GM15510 (cell line): Measurements from ENCODE around the gene FRMD1.

Source experiments
- POLR2A ChIP-seq: IDR thresholded peaks from 3 replicates; pipeline ENCODE4 v1.6.1; 2011; ENCODE audit warnings: borderline replicate concordance; ENCODE audit not compliant: insufficient read length; ENCODE audit errors: extremely low read depth

The FRMD1 gene

DNA sequence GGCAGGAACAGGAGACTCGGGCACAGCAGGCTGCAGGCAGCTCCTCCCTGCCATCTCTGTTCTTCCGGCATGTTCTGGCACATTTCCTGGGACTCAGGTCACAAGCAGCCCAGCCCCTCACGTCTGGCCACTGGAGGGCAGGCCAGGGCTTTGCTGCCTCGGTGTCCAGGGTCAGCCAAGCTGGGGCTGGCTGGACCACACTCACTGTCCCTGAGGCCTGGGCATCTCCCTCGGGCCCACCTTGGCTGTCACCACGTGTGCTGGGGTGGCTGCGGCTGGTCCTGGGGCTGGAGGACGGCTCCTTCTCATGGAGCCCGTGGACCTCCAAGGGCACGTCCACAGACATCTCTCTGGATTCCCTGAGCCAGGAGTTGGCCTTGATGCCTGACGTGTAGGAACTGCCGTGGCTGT, 18.5 kb downstream of the FRMD1 start:
- TF ChIP-seq POLR2A: no peak

DNA sequence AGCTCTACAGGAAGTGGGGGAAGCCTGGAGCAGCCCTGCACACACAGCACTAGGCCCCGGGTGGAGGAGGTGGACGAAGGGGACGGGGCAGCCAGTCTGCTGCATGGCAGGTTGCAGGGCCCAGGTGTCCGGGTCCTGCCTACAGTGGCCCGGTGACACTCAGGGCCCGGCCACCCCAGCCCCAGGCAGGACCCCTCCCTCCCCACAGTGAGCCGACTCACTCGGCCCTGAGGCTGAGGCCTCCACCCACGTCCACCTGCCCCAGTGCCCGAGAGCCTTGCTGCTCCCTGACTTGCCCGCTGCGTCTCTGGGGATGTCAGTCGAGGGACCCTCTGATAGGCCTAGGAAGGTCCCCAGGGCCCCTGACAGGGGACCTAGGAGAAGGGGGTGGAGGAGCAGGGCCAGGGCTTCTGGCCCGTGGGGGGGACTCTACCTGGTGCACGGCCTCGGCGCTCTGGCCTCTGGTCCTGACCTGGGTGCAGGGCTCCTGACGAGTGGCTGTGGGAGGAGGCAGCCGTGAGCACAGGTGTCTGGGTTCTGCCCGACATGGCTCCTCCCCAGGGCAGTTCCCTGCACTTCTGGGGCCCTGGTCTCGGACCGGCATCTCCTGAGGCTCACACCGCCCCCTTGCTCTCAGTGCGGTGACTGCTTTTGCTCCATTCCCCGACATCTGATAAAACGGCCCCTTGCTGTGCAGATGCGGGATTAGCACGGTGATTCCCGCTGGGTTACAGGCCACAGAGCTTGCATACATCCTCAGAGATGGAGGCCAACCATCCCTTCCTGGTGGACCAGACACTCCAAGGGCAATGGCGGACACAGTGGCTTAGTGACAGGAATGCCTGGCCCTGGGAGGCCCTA, 20.1 kb downstream of the FRMD1 start:
- TF ChIP-seq POLR2A: no peak

DNA sequence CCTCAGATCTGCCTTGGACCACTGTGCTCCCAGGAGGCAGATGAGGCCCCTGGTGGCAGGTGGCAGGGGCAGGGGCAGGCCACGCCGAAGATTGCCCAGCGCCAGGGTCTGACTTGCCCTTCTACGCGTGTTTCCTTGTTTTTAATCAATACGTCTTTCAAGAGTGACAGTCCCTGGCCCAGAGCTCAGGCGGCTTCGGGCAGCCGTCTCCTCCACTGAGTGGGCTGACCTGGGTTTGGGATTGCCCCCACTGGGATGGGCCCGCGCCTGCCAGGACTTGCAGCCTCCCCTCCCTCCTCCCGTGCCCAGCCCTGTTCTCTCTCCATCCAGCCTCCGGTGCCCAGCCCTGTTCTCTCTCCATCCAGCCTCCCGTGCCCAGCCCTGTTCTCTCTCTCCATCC, 21.2 kb downstream of the FRMD1 start:
- TF ChIP-seq POLR2A: no peak

DNA sequence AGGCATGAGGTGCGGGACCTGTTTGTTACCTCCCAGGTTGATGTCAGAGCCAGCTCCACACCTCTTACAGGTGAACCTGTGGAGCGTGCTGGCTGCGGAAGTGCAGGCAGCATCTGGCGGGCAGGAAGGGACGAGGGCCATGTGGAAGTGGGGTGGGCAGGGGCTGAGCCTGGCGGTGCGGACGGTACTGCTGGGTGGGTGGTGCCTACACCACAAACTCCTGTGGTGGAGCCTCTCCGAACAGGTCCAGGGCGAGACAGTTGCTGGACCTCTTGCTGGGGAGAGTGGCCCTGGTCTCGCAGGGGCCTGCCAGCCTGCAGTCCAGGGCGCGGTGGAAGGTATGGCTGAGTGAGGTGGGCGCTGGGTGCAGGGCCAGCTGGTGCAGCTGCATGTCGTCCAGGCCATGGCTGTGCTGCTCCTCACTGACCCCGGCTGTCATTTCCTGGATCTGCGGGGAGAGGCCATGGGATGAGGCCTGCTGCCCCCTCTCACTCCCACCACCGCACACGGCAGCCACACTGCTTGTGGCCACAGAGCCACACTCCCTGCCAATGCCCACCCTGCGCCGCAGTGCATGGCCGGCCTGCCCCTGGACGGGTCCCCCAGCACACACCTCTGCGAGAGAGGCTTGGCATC, 22.0 kb downstream of the FRMD1 start:
- TF ChIP-seq POLR2A: no peak

DNA sequence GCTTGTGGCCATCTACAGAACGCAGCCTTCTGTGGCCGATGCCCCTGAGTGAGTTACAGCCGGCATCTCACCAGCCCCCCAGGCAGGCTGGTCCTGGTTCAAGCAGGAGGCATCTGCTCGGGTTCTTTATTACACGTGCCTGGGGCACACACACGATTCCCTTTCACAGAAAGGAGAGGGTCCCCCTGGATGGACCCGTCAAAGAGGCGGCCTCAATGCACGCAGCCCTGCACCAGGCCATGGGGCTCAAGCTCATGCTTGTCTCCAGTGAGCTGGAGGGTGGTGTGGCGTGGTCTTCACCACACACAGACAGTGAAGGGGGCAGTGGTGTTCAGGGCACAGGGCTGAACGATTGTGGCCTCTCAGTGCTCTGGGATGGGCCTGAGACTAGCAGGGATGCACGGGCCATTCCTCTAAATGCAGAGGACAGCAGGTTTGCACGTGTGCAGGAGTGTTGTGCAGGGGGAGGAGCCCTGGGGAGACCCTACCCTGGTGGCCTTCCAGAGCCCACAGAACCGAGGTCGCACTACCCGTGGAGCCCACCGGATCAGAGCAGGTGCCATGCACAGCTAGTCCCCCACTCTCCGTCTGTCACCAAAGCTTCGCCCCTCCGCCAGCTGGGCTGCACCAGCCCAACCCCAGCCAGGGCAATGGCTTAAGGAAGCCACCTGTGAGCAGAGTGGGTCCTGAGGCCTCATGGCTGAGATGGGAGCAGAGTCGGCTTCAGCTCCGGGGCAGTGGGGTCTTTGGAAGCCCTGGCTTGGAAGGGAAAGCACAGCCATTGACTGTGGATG, 23.1 kb downstream of the FRMD1 start:
- no peak for TF ChIP-seq POLR2A

DNA sequence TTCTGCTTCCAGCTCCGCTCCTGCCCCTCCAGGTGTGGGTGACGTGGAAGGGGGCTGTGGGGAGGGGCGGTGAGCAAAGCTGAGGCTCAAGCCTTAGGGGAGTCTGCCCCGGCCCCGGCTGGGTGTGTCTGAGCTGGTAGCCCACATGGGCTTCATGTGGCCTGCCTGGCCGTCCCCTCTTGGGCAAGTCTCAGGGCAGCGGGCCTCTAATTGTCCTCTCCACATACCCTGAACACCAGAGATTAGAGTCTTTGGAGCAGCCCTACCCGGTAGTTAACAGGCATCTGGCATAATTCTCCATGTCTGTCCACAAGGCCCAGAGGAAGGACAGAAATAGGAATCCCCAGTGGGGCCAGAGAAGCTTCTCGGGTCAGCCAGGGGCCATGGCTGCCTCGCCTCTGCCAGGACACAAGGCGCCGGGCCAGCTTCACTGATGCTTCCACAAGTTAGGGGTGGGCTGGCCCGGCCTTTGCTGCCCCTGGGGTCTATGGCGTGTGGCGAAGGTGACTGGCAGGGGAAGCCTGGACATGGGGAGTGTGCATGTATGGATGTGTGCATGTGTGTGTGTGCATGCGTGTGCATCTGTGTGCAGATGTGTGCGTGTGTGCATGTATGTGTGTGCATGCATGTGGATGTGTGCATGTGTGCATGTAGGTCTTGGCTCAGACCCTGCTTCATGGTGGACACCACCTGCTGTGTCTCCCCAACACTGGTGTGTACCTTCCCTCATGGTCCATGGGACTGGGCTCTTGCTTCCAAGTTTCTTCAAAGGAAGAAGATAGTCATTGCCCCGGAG, 24.0 kb downstream of the FRMD1 start:
- TF ChIP-seq POLR2A: no peak

DNA sequence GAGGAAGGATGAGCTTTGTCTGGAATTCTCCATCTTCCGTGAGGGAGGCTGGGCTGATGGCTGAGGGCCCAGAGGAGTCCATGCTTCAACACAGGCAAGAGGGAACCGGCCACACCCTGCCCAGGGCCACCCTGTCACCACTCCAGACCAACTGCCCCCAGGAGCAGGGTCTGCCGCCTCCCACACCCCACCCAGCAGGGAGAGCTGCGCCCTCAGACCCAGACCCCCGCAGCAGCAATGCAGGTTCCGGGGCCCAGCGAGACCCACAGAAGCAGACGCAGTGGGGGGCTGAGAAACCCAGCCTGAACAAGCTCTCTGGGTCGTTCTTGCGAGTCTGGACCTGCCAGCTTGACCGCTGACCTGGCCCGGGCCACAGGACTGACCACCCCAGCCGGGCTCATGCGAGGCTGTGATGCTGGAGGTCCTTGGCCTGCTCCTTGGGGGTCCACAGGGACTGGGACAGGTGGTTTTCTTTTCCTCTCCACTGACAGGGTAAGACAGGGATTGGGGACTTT, 25.0 kb downstream of the FRMD1 start:
- TF ChIP-seq POLR2A: no peak

DNA sequence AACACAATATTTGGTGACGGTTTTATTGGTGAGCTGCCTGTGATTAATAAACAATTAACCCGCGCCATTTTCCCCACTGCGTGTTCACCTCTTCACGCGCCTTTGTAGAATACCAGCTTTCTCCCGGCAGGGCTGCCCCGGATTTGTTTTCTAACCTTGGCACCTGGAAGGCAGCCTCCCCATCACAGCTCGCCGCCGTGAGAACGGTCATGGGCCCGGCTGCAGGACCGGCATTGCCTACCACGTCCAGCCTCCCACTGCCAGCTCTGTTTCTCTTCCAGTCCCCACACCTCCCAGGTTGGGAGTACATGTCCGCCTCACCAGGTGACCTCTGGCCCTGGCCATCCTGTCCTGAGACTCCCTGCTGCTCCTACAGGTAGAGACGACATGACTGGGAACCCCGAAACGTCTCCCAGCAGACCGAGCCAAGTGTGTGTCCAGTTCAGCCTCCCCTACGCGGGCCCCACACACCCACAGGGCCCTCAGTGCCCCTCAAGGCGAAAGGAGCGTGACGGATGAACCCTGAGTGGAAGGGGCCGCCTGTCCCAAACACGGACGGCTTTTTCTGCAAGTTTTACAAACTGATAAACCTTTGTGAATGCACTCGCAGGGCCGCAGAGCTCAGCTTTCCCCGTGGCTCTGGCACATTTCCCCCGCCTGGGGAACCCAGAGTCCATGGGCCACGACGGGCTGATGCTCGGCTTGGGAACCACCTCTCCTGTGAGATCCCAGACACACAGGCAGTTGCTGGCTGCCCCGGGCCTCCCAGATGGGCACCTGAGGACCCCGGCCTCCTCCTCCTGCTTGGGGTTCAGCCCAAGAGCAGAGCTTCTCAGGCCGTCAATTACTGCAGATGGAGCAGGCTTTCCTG, 25.7 kb downstream of the FRMD1 start:
- TF ChIP-seq POLR2A: no peak

DNA sequence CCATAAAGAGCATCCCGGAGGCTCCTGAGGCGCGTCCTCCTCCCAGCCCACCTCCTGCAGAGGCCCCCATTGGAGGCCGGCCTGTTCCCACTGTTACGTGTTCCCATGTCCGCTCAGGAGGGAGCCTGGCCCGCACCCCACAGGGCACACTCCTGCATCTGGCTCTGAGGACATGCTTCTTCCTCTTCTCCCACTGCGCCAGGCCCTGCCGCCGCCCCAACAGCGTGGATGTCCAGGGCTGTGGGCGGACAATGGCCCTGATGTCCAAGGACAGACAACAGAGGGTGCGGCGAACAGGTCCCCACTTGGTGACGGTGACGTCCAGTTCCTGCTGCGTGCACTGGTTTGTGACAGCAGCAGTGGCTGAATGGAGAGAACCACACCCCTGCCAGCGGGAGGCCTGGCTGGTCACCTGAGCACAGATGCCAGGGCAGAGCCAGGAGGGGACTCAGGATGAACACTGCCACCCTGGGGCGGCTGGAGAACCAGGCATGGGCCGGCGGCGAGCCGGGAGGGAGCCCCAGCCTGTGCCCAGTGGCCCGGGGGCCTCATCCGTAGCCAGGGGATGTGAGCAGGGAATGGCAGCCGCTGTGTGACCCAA, 26.6 kb downstream of the FRMD1 start:
- TF ChIP-seq POLR2A: no peak

DNA sequence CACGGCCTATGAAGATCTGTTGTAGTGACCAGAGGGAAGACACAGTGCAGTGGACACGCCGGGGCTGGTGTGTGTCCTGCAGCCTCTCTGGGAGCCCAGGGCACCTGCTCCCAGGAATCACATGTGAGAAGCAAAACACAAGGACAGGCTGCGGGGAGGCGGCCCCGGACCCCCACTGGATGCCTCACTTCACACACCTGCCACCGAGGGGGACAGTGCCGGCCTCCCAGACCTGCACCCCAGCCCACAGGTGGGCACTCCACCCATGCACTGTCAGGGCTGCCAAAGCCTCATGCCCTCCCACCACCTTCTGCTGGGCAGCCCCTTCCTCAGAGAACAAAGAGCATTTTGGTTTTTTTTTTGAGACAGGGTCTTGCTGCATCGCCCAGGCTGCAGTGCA, 27.4 kb downstream of the FRMD1 start:
- TF ChIP-seq POLR2A: no peak

DNA sequence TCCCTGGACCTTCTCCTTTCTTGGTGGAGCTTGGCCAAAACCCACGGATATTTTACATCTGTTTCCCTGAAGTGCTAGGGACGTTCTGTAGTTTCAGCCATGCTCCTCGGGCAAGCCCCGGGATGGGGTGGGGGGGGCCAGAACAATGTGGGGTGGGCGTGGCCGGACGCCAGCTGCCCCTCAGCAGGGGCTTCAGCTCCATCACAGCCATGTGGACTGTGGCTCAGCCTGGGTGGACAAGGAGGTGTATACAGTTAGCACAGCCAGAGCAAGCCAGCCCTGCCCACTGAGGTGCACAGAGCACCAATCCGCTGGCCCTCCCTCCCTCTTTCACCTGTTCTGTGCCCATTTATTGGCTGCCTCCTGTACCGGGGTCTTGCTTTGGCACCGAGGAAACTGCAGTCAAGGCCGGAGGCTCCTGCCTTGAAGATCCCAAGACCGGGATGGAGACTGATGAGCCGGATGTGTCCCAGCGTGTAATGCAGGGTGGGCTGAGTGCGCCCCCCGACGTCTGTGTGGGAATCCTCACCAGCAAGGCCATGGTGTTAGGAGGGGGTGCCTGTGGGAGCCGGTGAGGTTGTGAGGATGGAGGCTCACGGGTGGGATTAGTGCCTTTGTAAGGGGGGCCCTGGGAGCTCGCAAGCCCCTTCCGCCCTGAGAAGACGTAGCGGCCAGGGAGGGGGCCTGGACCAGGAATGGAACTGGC, 28.0 kb downstream of the FRMD1 start:
- no peak for TF ChIP-seq POLR2A

DNA sequence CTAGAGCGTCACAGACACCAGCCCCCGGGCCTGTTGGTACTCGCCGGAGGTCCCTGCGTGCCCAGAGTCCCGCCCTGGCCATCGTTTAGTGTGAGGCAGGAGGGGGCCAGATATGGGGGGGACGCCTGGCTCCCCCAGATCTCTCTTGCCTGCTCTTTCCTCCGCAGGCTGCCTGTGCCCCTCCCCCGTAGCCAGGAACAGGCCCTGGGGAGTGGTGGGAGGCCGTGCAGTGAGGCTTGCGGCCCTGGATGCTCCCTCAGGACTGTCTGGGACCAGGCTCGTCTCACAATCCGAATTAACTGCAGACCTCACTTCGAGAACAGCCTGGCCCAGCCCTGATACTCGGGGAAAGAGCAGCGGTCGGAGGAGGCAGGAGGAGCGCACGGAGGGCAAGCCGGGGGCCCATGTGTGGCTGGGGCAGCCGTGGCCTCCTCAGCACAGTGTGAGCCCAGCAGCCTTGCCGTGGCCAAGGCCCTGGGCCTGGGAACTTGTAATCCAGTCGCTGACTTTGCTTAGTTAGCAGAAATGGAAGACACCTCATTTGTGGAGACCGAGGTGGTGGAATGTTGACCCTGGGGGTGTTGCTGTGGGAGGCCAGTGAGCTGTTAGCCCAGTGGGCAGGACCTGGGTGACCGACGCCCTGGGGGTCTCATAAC, 28.7 kb downstream of the FRMD1 start:
- no peak for TF ChIP-seq POLR2A
